CD4-positive, alpha-beta T cell treated with Interleukin-6 for 4 hours (primary cell): ENCODE data around the gene ACVRL1.

Experiments used
- DNase-seq: peaks from one replicate; pipeline ENCODE4 v3.0.0-alpha.2; 2020; ENCODE audit warnings: mixed read lengths

Gene ACVRL1

DNA sequence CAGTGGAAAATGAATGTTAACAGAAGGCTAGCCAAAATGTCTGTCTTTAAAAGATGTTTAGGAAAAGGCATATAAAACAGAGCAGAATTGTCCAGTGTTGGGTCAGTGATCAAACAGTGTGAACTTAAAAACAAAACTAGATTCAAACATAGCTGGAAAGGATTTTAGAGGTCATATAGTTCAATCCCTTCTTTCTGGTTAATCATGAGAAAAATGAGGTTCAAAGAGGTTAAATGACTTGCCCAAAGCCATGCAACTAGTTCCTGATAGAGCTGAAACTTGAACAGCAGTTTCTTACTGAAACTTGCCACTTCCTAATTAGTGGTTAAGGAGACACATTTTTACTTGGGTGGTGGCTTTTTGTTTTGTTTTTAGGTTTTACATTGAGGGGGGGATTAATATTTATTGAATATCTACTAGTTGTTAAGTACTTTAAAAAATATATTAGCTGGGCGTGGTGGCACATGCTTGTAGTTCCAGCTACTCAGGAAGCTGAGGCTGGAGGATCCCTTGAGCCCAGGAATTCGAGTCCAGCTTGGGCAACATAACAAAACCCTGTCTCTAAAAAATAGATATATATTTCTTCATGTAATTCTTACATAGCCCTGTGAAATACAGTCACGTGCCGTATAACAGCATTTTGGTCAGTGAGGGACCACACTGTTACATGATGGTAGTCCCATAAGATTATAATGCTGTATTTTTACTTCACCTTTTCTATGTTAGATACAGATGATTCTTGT, 64.5 kb downstream of the ACVRL1 start:
- DNase-seq: no peak

DNA sequence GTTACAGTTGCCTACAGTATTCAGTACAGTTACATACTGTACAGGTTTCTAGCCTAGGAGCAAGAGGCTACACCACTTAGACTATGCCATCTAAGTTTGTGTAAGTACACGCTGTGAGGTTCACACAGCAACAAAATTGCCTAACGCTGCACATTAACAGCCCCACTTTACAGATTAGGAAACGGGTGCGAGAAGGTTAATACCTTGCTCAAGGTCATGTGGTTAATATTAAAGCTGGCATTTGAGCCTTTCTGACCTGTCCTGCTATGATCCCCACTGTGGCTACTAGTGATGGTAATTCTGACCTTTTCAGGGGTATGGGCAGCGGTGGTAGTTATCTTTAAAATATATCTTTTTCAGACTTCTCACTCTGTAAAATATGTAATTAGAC, 65.1 kb downstream of the ACVRL1 start:
- DNase-seq: no peak

DNA sequence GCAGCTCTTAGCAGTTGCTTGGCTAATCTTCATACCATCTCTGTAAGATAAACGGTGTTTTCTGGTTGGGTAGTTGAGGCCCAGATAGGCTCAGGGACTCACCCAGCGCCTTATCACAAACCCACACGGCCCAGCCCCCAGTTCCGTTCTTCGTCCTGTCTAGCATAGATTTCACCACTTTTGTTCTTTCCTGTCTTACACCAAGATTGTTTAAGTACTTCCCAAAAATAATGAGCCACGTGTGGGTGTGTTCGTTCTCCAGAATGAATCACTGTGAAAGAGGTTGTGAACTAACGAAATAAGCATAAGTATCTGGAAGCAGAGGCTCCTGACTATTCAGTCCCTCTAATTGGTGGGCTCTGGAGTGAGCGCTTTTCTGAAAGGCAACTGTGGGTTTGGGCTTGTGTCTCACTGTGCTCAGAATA, 65.6 kb downstream of the ACVRL1 start:
- peak; percentile 65 for DNase-seq
